OCI-LY3 (cell line): ENCODE measurements around the gene CACNA1C.

Source experiments
- H2AFZ ChIP-seq: fragments of 200-600, 300-600 bp; shearing (Covaris generic); 2 replicates; pipeline ENCODE4 v1.6.0; 2014; ENCODE audit warnings: antibody characterized with exemption, low read depth, low read length
- H3K27ac ChIP-seq: fragments of 200-600, 300-600 bp; sonication (generic); 2 replicates; pipeline ENCODE4 v1.5.1; 2014; ENCODE audit warnings: mild to moderate bottlenecking, low read length, moderate library complexity, mixed read lengths
- H3K27me3 ChIP-seq: fragments of 200-600, 300-600 bp; sonication (generic); 2 replicates; pipeline ENCODE4 v1.6.1; 2014; ENCODE audit warnings: low read depth, low read length, mixed read lengths
- H3K36me3 ChIP-seq: fragments of 200-600, 300-600 bp; sonication (generic); replicated peaks from 2 replicates; pipeline ENCODE3; 2014; ENCODE audit warnings: low read depth, low read length, mixed read lengths
- H3K4me1 ChIP-seq: fragments of 300-600, 200-600 bp; sonication (generic); 2 replicates; pipeline ENCODE4 v1.6.1; 2014; ENCODE audit warnings: low read length, mixed read lengths
- H3K4me2 ChIP-seq: fragments of 200-600, 300-600 bp; sonication (generic); 2 replicates; pipeline ENCODE4 v1.6.1; 2014; ENCODE audit warnings: low read length, mixed read lengths
- H3K4me3 ChIP-seq: fragments of 300-600, 200-600 bp; sonication (generic); 2 replicates; pipeline ENCODE4 v1.5.1; 2014; ENCODE audit warnings: antibody characterized with exemption, mild to moderate bottlenecking, low read length, moderate library complexity
- H3K79me2 ChIP-seq: fragments of 300-600, 200-600 bp; shearing (Covaris generic); 2 replicates; pipeline ENCODE4 v1.6.1; 2014; ENCODE audit warnings: mild to moderate bottlenecking, low read length, mixed read lengths
- H3K9ac ChIP-seq: fragments of 300-600, 200-600 bp; shearing (Covaris generic); 2 replicates; pipeline ENCODE4 v1.6.0; 2014; ENCODE audit warnings: mild to moderate bottlenecking, low read length, moderate library complexity
- H3K9me3 ChIP-seq: fragments of 200-600, 300-600 bp; shearing (Covaris generic); 2 replicates; pipeline ENCODE4 v1.6.1; 2014; ENCODE audit warnings: low read length, mixed read lengths; ENCODE audit not compliant: insufficient read depth
- H4K20me1 ChIP-seq: fragments of 200-600, 300-600 bp; sonication (generic); 2 replicates; pipeline ENCODE4 v1.6.1; 2016; ENCODE audit warnings: low read length, mixed read lengths; ENCODE audit not compliant: insufficient read depth
- CTCF ChIP-seq: fragments of 200-600, 300-600 bp; sonication (generic); IDR thresholded peaks from 2 replicates; pipeline ENCODE4 v1.5.1; 2014; ENCODE audit warnings: antibody characterized with exemption, low read length, low read depth
- EZH2phosphoT487 ChIP-seq: fragments of 200-600 bp; shearing (Covaris generic); IDR thresholded peaks from 2 replicates; pipeline ENCODE4 v1.6.1; 2018; ENCODE audit warnings: antibody characterized with exemption, mixed run types, low read depth

The CACNA1C gene

GRCh38 chr12:2112401-2112800 is 59.6 kb downstream of the CACNA1C start:
- H3K9me3 ChIP-seq: no peaks in the 10 kb centered on the region
- H3K36me3 ChIP-seq: no peaks in the 10 kb centered on the region
- H3K4me3 ChIP-seq: no peak overlapping the region
- TF ChIP-seq EZH2phosphoT487 (no peak), CTCF (no peak)
- no peak overlapping the region for H3K27ac ChIP-seq
- no peak overlapping the region for H3K4me2 ChIP-seq
- H3K27me3 ChIP-seq: no peaks in the 10 kb centered on the region
- no peak overlapping the region for H2AFZ ChIP-seq
- H3K9ac ChIP-seq: no peak overlapping the region
- H3K79me2 ChIP-seq: no peaks in the 10 kb centered on the region
- H3K4me1 ChIP-seq: no peaks in the 10 kb centered on the region
- H4K20me1 ChIP-seq: no peaks in the 10 kb centered on the region

- no peak overlapping the region for H3K27ac ChIP-seq
- H3K9me3 ChIP-seq: no peaks in the 10 kb centered on the region
- no peak overlapping the region for H2AFZ ChIP-seq
- H3K79me2 ChIP-seq: no peaks in the 10 kb centered on the region
- H3K4me3 ChIP-seq: no peak overlapping the region
- H4K20me1 ChIP-seq: no peaks in the 10 kb centered on the region
- no peaks in the 10 kb centered on the region for H3K4me1 ChIP-seq
- H3K9ac ChIP-seq: no peak overlapping the region
- H3K36me3 ChIP-seq: no peaks in the 10 kb centered on the region
- TF ChIP-seq CTCF: no peak
- H3K27me3 ChIP-seq: 0 out of 2 replicates have a peak, but pooled peaks cover under 1% of the 10 kb centered on the region
- no peak overlapping the region for H3K4me2 ChIP-seq
These were observed 60.5 kb downstream of the CACNA1C start for GRCh38 chr12:2113119-2113912.

GRCh38 chr12:2114071-2114470 is 61.3 kb downstream of the CACNA1C start:
- TF ChIP-seq EZH2phosphoT487 (no peak), CTCF (no peak)
- Histone ChIP-seq H3K4me1 (no peaks in the 10 kb centered on the region), H3K27ac (no peak overlapping the region), H3K9ac (no peak overlapping the region), H3K36me3 (no peaks in the 10 kb centered on the region), H3K79me2 (no peaks in the 10 kb centered on the region), H3K27me3 (0 out of 2 replicates have a peak, but pooled peaks cover 6% of the 10 kb centered on the region), H2AFZ (no peak overlapping the region), H3K9me3 (no peaks in the 10 kb centered on the region), H3K4me3 (no peak overlapping the region), H4K20me1 (no peaks in the 10 kb centered on the region), H3K4me2 (no peak overlapping the region)

GRCh38 chr12:2115101-2115845 is 62.5 kb downstream of the CACNA1C start:
- Histone ChIP-seq H3K4me2 (no peak overlapping the region), H4K20me1 (no peaks in the 10 kb centered on the region), H3K9me3 (no peaks in the 10 kb centered on the region), H3K36me3 (no peaks in the 10 kb centered on the region), H3K27me3 (peaks cover 13% of the 10 kb centered on the region; the same call in 1 of the 2 replicates), H3K27ac (no peak overlapping the region), H3K79me2 (no peaks in the 10 kb centered on the region), H3K4me1 (no peaks in the 10 kb centered on the region), H2AFZ (no peak overlapping the region), H3K9ac (no peak overlapping the region), H3K4me3 (no peak overlapping the region)
- TF ChIP-seq EZH2phosphoT487: no peak
- no peak for TF ChIP-seq CTCF
